Trophoblast cell (in vitro differentiated cells and primary cell): Measurements from ENCODE around the gene GSPT2.
A peak's percentile ranks its signal among the peaks of the same experiment; 100 is the strongest.
"Not testable (repeated sequence)": the region's sequence is repeated elsewhere in the genome, so short reads cannot be mapped to it uniquely, and the experiment has no call there.

Source experiments
- DNase-seq, 2 donors: peaks; one replicate each; pipeline ENCODE4 v3.0.0-alpha.2; 2016
- H2AFZ ChIP-seq: 2 replicates; pipeline ENCODE4 v1.6.1; 2013; ENCODE audit warnings: low read length, moderate library complexity, mild to moderate bottlenecking; ENCODE audit not compliant: insufficient read depth, poor library complexity
- H2AK5ac ChIP-seq: 2 replicates; pipeline ENCODE4 v1.6.1; 2013; ENCODE audit warnings: mild to moderate bottlenecking, low read length
- H2BK120ac ChIP-seq: 2 replicates; pipeline ENCODE4 v1.6.1; 2013; ENCODE audit warnings: low read length, mild to moderate bottlenecking, moderate library complexity; ENCODE audit not compliant: insufficient read depth, poor library complexity
- H2BK12ac ChIP-seq: 2 replicates; pipeline ENCODE4 v1.6.1; 2013; ENCODE audit warnings: mild to moderate bottlenecking, low read length, moderate library complexity
- H2BK5ac ChIP-seq: 2 replicates; pipeline ENCODE4 v1.6.1; 2013; ENCODE audit warnings: low read length, low read depth, moderate library complexity, mild to moderate bottlenecking; ENCODE audit not compliant: poor library complexity
- H3K14ac ChIP-seq: 2 replicates; pipeline ENCODE4 v1.6.1; 2013; ENCODE audit warnings: mild to moderate bottlenecking, low read length
- H3K18ac ChIP-seq: 2 replicates; pipeline ENCODE4 v1.6.1; 2013; ENCODE audit warnings: mild to moderate bottlenecking, low read length
- H3K23ac ChIP-seq: 2 replicates; pipeline ENCODE4 v1.6.1; 2013; ENCODE audit warnings: low read length
- H3K27ac ChIP-seq: 2 replicates; pipeline ENCODE4 v1.5.1; 2013; ENCODE audit warnings: low read depth, mild to moderate bottlenecking, inconsistent platforms, low read length, moderate library complexity
- H3K27me3 ChIP-seq: 2 replicates; pipeline ENCODE4 v1.6.1; 2013; ENCODE audit warnings: inconsistent platforms, mild to moderate bottlenecking, low read length, moderate library complexity; ENCODE audit not compliant: insufficient read depth
- H3K36me3 ChIP-seq, 2 experiments: 1 replicate in 1 of 2; 2 replicates in 1 of 2; pipeline ENCODE4 v1.6.1; 2013; ENCODE audit warnings: low read length in 2 of 2, mild to moderate bottlenecking in 2 of 2, moderate library complexity in 1 of 2; ENCODE audit not compliant: insufficient read depth in 2 of 2, control insufficient read depth in 1 of 2
- H3K4ac ChIP-seq: 2 replicates; pipeline ENCODE4 v1.6.1; 2013; ENCODE audit warnings: low read depth, mild to moderate bottlenecking, low read length, moderate library complexity
- H3K4me1 ChIP-seq, 2 experiments: 1 replicate in 1 of 2; 2 replicates in 1 of 2; pipeline ENCODE4 v1.6.1; 2013; ENCODE audit warnings: low read length in 2 of 2, mild to moderate bottlenecking in 2 of 2, moderate library complexity in 1 of 2; ENCODE audit not compliant: insufficient read depth in 2 of 2, control insufficient read depth in 1 of 2
- H3K4me2 ChIP-seq: 2 replicates; pipeline ENCODE4 v1.6.1; 2013; ENCODE audit warnings: inconsistent platforms, mild to moderate bottlenecking, low read length, moderate library complexity
- H3K4me3 ChIP-seq: 2 replicates; pipeline ENCODE4 v1.5.1; 2013; ENCODE audit warnings: mild to moderate bottlenecking, low read depth, low read length, inconsistent platforms
- H3K79me1 ChIP-seq: one replicate; pipeline ENCODE4 v1.6.1; 2013; ENCODE audit warnings: low read length
- H3K79me2 ChIP-seq: 2 replicates; pipeline ENCODE4 v1.6.1; 2013; ENCODE audit warnings: low read length, mild to moderate bottlenecking; ENCODE audit not compliant: control insufficient read depth, insufficient read depth, poor library complexity
- H3K9ac ChIP-seq: 2 replicates; pipeline ENCODE4 v1.6.1; 2013; ENCODE audit warnings: mild to moderate bottlenecking, low read length
- H3K9me3 ChIP-seq: 2 replicates; pipeline ENCODE4 v1.6.1; 2013; ENCODE audit warnings: low read depth, mild to moderate bottlenecking, control low read depth, inconsistent platforms, low read length; ENCODE audit not compliant: insufficient read depth
- H4K12ac ChIP-seq: 2 replicates; pipeline ENCODE4 v1.6.1; 2013; ENCODE audit warnings: low read depth, mild to moderate bottlenecking, low read length, moderate library complexity
- H4K8ac ChIP-seq: 2 replicates; pipeline ENCODE4 v1.6.1; 2013; ENCODE audit warnings: low read depth, mild to moderate bottlenecking, low read length, moderate library complexity
- H4K91ac ChIP-seq: one replicate; pipeline ENCODE4 v1.6.1; 2013; ENCODE audit warnings: low read depth, mild to moderate bottlenecking, low read length, moderate library complexity
- WGBS: extraction: QIAGEN DNeasy Blood & Tissue Kit; methylation state at CpG from one replicate; pipeline ENCODE4 v1.1.7; 2013; ENCODE audit warnings: missing lambda C conversion rate; ENCODE audit not compliant: insufficient read length, insufficient coverage; ENCODE audit errors: extremely low coverage; 5-methylcytosine and 5-hydroxymethylcytosine counted together

GSPT2 gene

GRCh38 chrX:51712943-51713647 lies 30.1 kb upstream of the GSPT2 start:
- not testable (repeated sequence) for H3K27me3 ChIP-seq, H3K18ac ChIP-seq, H2AFZ ChIP-seq, H3K79me2 ChIP-seq, H3K4ac ChIP-seq, H3K9me3 ChIP-seq, H3K9ac ChIP-seq, H4K91ac ChIP-seq, H3K79me1 ChIP-seq, H3K4me1 ChIP-seq, H3K27ac ChIP-seq, H3K4me3 ChIP-seq, H4K12ac ChIP-seq, H3K23ac ChIP-seq, H3K36me3 ChIP-seq, DNase-seq, H2BK5ac ChIP-seq, H3K4me2 ChIP-seq, H3K14ac ChIP-seq, H2AK5ac ChIP-seq, H4K8ac ChIP-seq, H2BK120ac ChIP-seq, H2BK12ac ChIP-seq
- WGBS, result no CpG with 5 or more reads among the region's 18 CpGs

- Histone ChIP-seq H4K8ac (no peak overlapping the region), H3K36me3 (no peaks in the 10 kb centered on the region), H2BK12ac (no peak overlapping the region), H4K12ac (no peak overlapping the region), H3K9ac (no peak overlapping the region), H3K18ac (no peak overlapping the region), H3K23ac (no peak overlapping the region), H3K4me3 (no peak overlapping the region), H4K91ac (no peak overlapping the region), H3K14ac (no peak overlapping the region), H2BK5ac (no peak overlapping the region), H3K79me1 (no peaks in the 10 kb centered on the region), H3K4ac (no peak overlapping the region), H3K9me3 (no peaks in the 10 kb centered on the region), H2AK5ac (no peak overlapping the region), H3K4me1 (no peaks in the 10 kb centered on the region), H3K79me2 (no peaks in the 10 kb centered on the region), H3K27me3 (no peaks in the 10 kb centered on the region), H3K27ac (no peak overlapping the region), H3K4me2 (no peak overlapping the region), H2AFZ (no peak overlapping the region), H2BK120ac (no peak overlapping the region)
- DNase-seq, result no peak
Observed at GRCh38 chrX:51728202-51728601, 15.0 kb upstream of the GSPT2 start.

- WGBS, result no CpG with 5 or more reads among the region's 2 CpGs
Observed at GRCh38 chrX:51737091-51737490, 6.2 kb upstream of the GSPT2 start.

GRCh38 chrX:51742586-51742985 lies 656 bp upstream of the GSPT2 start:
- Histone ChIP-seq H3K9ac (no peak overlapping the region), H2BK12ac (no peak overlapping the region), H2BK120ac (no peak overlapping the region), H2AK5ac (no peak overlapping the region), H3K36me3 (no peaks in the 10 kb centered on the region), H3K4me1 (no peaks in the 10 kb centered on the region), H4K8ac (peak overlapping the region; percentile 61), H2BK5ac (no peak overlapping the region), H3K79me1 (peaks cover 5% of the 10 kb centered on the region), H3K4me3 (no peak overlapping the region), H4K12ac (no peak overlapping the region), H3K14ac (no peak overlapping the region), H3K9me3 (no peaks in the 10 kb centered on the region), H2AFZ (no peak overlapping the region), H3K27ac (no peak overlapping the region), H3K79me2 (peaks cover 4% of the 10 kb centered on the region), H3K4ac (no peak overlapping the region), H4K91ac (no peak overlapping the region), H3K27me3 (no peaks in the 10 kb centered on the region), H3K18ac (no peak overlapping the region), H3K4me2 (no peak overlapping the region), H3K23ac (no peak overlapping the region)
- DNase-seq, result no peak
- WGBS, result no CpG with 5 or more reads among the region's 3 CpGs

More at GRCh38 chrX:51737091-51737490, 6.2 kb upstream of the GSPT2 start:
- H2AFZ ChIP-seq, result no peak overlapping the region
- H3K4me2 ChIP-seq, result no peak overlapping the region
- no peak overlapping the region for H3K23ac ChIP-seq
- H3K4me1 ChIP-seq, result no peaks in the 10 kb centered on the region
- H3K27ac ChIP-seq, result no peak overlapping the region
- no peaks in the 10 kb centered on the region for H3K9me3 ChIP-seq
- H3K36me3 ChIP-seq, result no peaks in the 10 kb centered on the region
- H3K4ac ChIP-seq, result no peak overlapping the region
- H3K14ac ChIP-seq, result no peak overlapping the region
- H2BK12ac ChIP-seq, result no peak overlapping the region
- H4K8ac ChIP-seq, result no peak overlapping the region
- H2AK5ac ChIP-seq, result no peak overlapping the region
- no peak overlapping the region for H3K4me3 ChIP-seq
- H3K27me3 ChIP-seq, result no peaks in the 10 kb centered on the region
- no peak overlapping the region for H4K91ac ChIP-seq
- no peaks in the 10 kb centered on the region for H3K79me1 ChIP-seq
- no peak for DNase-seq
- no peak overlapping the region for H3K18ac ChIP-seq
- H3K9ac ChIP-seq, result no peak overlapping the region
- no peak overlapping the region for H2BK5ac ChIP-seq
- H2BK120ac ChIP-seq, result no peak overlapping the region
- no peak overlapping the region for H4K12ac ChIP-seq
- H3K79me2 ChIP-seq, result no peaks in the 10 kb centered on the region
